Measurements from ENCODE around the gene STK39.

GRCh38 chr2:167940346-167940725 lies 307.1 kb downstream of the STK39 start:
- no peak for TF ChIP-seq CTCF (IDR thresholded peaks at IDR 0.05)
- TF ChIP-seq POLR2A (IDR thresholded peaks at IDR 0.05): no peak
